Measurements from ENCODE around the gene IFIT1.
A peak's percentile ranks its signal among the peaks of the same experiment; 100 is the strongest.

The IFIT1 gene

DNA sequence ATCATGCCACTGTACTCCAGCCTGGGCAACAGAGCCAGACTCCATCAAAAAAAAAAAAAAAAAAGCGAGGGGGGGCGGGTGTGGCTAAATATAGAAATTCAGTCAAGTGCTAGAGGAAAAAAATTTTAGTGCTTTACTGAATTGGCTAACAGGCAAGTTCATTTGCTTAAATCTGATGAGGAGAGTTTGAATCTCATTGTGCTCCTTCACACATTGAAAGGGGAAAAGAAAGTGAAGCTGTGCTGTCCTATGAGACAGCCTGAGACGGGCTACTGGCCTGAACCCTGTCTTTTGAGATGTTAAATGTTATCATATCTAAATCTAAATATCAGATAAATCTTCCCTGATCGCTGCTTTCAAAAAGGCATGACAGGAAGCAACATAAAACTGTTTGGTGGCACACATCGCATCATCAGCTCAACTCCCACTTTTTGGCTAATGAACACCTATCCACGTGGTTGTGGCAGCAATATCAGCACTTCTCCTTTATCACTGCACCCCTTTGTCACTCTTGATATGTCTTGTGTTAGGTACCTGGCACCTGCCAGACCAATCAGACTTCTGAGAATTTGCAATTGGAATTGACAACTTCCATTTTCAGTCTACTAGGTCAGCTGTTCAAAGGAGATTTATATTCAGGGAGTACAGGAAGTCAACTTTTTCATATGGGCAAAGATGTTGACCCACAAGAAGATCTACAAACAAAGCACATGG lies 28.5 kb upstream of the IFIT1 start:
- TF ChIP-seq MYC (IDR thresholded peaks at IDR 0.05; ENCODE audit: low read depth, low read length) (no peak), POLR2A (IDR thresholded peaks at IDR 0.05; ENCODE audit: extremely low read depth, insufficient read length) (no peak), MAX (IDR thresholded peaks at IDR 0.05; ENCODE audit: low read depth, low read length) (no peak)
- TF ChIP-seq, protein P1, sequence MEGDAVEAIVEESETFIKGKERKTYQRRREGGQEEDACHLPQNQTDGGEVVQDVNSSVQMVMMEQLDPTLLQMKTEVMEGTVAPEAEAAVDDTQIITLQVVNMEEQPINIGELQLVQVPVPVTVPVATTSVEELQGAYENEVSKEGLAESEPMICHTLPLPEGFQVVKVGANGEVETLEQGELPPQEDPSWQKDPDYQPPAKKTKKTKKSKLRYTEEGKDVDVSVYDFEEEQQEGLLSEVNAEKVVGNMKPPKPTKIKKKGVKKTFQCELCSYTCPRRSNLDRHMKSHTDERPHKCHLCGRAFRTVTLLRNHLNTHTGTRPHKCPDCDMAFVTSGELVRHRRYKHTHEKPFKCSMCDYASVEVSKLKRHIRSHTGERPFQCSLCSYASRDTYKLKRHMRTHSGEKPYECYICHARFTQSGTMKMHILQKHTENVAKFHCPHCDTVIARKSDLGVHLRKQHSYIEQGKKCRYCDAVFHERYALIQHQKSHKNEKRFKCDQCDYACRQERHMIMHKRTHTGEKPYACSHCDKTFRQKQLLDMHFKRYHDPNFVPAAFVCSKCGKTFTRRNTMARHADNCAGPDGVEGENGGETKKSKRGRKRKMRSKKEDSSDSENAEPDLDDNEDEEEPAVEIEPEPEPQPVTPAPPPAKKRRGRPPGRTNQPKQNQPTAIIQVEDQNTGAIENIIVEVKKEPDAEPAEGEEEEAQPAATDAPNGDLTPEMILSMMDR (IDR thresholded peaks at IDR 0.05; ENCODE audit: low read depth, low read length): no peak
- no peak for DNase-seq (ENCODE audit: low read depth)
- no peak overlapping the region for H3K4me3 ChIP-seq (ENCODE audit: low read depth, low read length)

DNA sequence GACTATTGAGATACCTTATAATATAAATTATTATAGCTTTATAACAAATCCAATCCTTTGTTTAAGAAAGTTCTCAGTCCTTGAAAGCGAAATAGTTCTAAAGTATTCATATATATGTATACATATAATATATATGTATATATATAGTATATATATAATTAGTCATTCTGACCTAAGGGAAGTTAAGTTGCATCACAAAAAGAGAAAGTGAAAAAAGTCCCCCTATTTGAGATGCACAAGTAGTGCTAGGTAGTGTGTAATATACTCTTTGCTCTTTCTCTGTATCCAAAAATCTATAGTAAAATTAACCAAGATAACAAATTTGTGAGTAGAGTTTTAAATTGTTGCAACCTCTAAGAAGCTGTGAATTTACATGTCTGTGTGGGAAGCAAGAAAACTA lies 27.9 kb upstream of the IFIT1 start:
- H3K4me3 ChIP-seq (ENCODE audit: low read depth, low read length): no peak overlapping the region
- TF ChIP-seq MYC (IDR thresholded peaks at IDR 0.05; ENCODE audit: low read depth, low read length) (no peak), POLR2A (IDR thresholded peaks at IDR 0.05; ENCODE audit: extremely low read depth, insufficient read length) (no peak), MAX (IDR thresholded peaks at IDR 0.05; ENCODE audit: low read depth, low read length) (no peak)
- TF ChIP-seq, protein P1 (IDR thresholded peaks at IDR 0.05; ENCODE audit: low read depth, low read length): no peak
- DNase-seq (ENCODE audit: low read depth): no peak

- no peak for DNase-seq (ENCODE audit: low read depth)
- TF ChIP-seq POLR2A (IDR thresholded peaks at IDR 0.05; ENCODE audit: extremely low read depth, insufficient read length): no peak
- no peak overlapping the region for H3K4me3 ChIP-seq (ENCODE audit: low read depth, low read length)
These were observed 24.9 kb upstream of the IFIT1 start for GRCh38 chr10:89367529-89367928.

DNA sequence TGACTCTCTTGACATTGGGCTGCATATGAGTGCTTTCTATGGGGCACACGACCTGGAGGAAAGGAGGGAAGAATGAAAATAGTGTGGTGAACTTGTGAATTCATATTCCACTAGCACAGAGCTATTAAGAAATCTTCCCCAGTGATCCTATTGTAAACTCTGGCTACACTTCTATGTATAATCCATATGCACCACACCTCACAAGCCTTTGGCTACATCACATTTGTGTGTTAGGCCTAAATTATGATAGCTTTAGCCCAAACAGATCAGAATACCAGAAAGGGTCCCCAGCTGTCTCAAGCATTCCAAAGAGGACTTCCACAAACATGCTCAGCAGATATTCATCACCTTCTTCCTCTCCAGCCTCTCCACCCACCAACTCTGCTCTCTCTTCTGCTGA lies 24.3 kb upstream of the IFIT1 start:
- no peak overlapping the region for H3K4me3 ChIP-seq (ENCODE audit: low read depth, low read length)
- DNase-seq (ENCODE audit: low read depth): no peak
- TF ChIP-seq POLR2A (IDR thresholded peaks at IDR 0.05; ENCODE audit: extremely low read depth, insufficient read length) (no peak), MYC (IDR thresholded peaks at IDR 0.05; ENCODE audit: low read depth, low read length) (no peak)

GRCh38 chr10:89369156-89370105 lies 23.0 kb upstream of the IFIT1 start:
- no peak overlapping the region for H3K4me3 ChIP-seq (ENCODE audit: low read depth, low read length)
- DNase-seq (ENCODE audit: low read depth): peak; percentile 51
- no peak for TF ChIP-seq MYC (IDR thresholded peaks at IDR 0.05; ENCODE audit: low read depth, low read length)
- TF ChIP-seq, protein P1 (IDR thresholded peaks at IDR 0.05; ENCODE audit: low read depth, low read length): peak; percentile 44

DNA sequence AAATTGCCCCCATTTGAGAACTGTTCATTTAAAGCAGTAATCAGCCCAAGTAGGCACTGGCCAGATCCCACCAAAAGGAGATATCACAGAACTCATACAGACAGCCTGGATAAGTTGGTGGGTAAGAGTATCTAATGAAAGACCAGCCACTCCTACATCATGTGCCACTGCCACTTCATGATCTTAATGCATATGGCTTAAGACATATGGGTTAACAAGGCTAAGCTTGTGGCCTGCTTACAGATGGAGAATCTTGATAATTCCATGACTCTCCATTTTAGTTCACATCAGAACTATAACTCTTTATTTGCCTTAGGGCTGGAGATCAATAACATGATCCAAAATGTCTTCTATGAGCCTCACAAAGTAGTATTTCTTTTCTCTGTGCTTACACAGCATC lies 21.3 kb upstream of the IFIT1 start:
- TF ChIP-seq POLR2A (IDR thresholded peaks at IDR 0.05; ENCODE audit: extremely low read depth, insufficient read length) (no peak), MYC (IDR thresholded peaks at IDR 0.05; ENCODE audit: low read depth, low read length) (no peak), MAX (IDR thresholded peaks at IDR 0.05; ENCODE audit: low read depth, low read length) (no peak)
- TF ChIP-seq, protein P1 (IDR thresholded peaks at IDR 0.05; ENCODE audit: low read depth, low read length): no peak
- no peak for DNase-seq (ENCODE audit: low read depth)
- no peak overlapping the region for H3K4me3 ChIP-seq (ENCODE audit: low read depth, low read length)

Data from NB4 (cell line).